Vagina (tissue), 2 donors: ENCODE data around the gene SLC22A14. TPM values are rescaled to one million over a fixed set of nuclear protein-coding genes. Genes with fewer than 3 reads are reported as not detected.
"Not testable (repeated sequence)": the region's sequence is repeated elsewhere in the genome, so short reads cannot be mapped to it uniquely, and the experiment has no call there.

Source experiments
- DNase-seq, 2 donors: peaks; one replicate each; pipeline ENCODE4 v3.0.0-alpha.2; 2017; ENCODE audit errors: extremely low spot score in 2 of 2
- H3K27ac ChIP-seq: fragments of 200-600 bp; sonication (generic); one replicate; pipeline ENCODE4 v1.5.1; 2019
- H3K27me3 ChIP-seq: fragments of 200-600 bp; sonication (generic); one replicate; pipeline ENCODE4 v1.5.1; 2019
- H3K36me3 ChIP-seq, 2 donors: fragments of 200-600 bp; sonication (generic); one replicate each; pipeline ENCODE4 v1.5.1; 2017 to 2019
- H3K4me1 ChIP-seq: fragments of 200-600 bp; sonication (generic); one replicate; pipeline ENCODE4 v1.5.1; 2019
- H3K4me3 ChIP-seq, 2 donors: fragments of 200-600 bp; sonication (generic); 1 replicate in 1 of 2; 2 replicates in 1 of 2; pipeline ENCODE4 v1.5.1; 2016 to 2019
- H3K9me3 ChIP-seq: fragments of 200-600 bp; sonication (generic); one replicate; pipeline ENCODE4 v1.5.1; 2019
- POLR2A ChIP-seq, 2 donors: fragments of 450-650 bp; IDR thresholded peaks; one replicate each; pipeline ENCODE4 v1.6.1; 2017; ENCODE audit warnings: antibody characterized with exemption in 2 of 2, mild to moderate bottlenecking in 2 of 2, moderate library complexity in 2 of 2
- POLR2AphosphoS5 ChIP-seq, 2 donors: sonication (generic); formaldehyde crosslinking; IDR thresholded peaks; one replicate each; pipeline ENCODE4 v1.9.0; 2017; ENCODE audit warnings: antibody characterized with exemption in 2 of 2, mild to moderate bottlenecking in 2 of 2, low read depth in 1 of 2; ENCODE audit not compliant: insufficient read depth in 1 of 2
- intact Hi-C: fragments of 100-400 bp; cut with DNase I; formaldehyde crosslinking; loops from one replicate; pipeline ENCODE4 v1.15.1; 2023
- total RNA-seq: library from RNA; depleted of rRNA; stranded (reverse); fragments of >200 nt; gene quantifications from one replicate; pipeline ENCODE4 v1.2.3, GENCODE V29; 2016
- TF ChIP-seq, protein P1 (sequence below), 3 experiments: fragments of 450-650 bp in 2 of 3; fragments of 200-600 bp in 1 of 3; sonication (generic) in 1 of 3; IDR thresholded peaks; one replicate each; pipeline ENCODE4 v1.5.1; 2017 to 2019; ENCODE audit warnings: antibody characterized with exemption in 3 of 3, mild to moderate bottlenecking in 2 of 3, moderate library complexity in 2 of 3

Gene SLC22A14
- total RNA-seq, 1 donor from 2014 or later, result 0.49 TPM

DNA sequence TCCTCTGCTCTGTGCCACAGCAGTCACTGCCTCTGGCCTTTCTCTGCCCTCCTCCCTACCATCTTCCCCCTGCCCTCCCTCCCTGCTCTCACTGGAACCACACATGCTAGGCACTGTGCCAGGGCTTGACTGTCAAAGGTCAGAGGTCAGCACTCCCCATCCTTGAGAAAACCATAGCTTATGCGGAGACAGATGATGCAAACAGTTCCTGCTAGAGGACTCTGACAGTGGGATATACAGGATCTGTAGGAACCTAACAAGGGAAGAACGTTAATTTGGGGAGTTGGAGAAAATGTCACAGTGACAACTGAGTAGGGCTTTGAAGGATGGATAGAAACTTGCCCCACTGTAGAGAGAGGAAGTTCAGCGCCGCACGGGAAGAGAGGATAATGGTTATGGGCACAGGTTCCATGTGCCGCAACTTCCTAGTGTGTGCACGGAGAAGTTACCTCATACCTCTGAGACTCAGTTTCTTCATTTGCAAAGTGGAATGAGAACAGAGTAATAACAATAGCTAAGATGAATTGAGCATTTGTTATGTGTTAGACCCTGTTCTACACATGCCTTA is 35.2 kb downstream of the SLC22A14 start:
- no peak for DNase-seq
- Histone ChIP-seq H3K36me3 (no peaks in the 10 kb centered on the region), H3K4me1 (no peaks in the 10 kb centered on the region), H3K4me3 (no peak overlapping the region), H3K9me3 (no peaks in the 10 kb centered on the region), H3K27ac (no peak overlapping the region), H3K27me3 (no peaks in the 10 kb centered on the region)
- intact Hi-C loops, result no loop called here
- no peak for TF ChIP-seq POLR2AphosphoS5 (IDR thresholded peaks at IDR 0.05; ENCODE audit: insufficient read depth in 1 of 2, low read depth in 1 of 2)
- TF ChIP-seq, protein P1, sequence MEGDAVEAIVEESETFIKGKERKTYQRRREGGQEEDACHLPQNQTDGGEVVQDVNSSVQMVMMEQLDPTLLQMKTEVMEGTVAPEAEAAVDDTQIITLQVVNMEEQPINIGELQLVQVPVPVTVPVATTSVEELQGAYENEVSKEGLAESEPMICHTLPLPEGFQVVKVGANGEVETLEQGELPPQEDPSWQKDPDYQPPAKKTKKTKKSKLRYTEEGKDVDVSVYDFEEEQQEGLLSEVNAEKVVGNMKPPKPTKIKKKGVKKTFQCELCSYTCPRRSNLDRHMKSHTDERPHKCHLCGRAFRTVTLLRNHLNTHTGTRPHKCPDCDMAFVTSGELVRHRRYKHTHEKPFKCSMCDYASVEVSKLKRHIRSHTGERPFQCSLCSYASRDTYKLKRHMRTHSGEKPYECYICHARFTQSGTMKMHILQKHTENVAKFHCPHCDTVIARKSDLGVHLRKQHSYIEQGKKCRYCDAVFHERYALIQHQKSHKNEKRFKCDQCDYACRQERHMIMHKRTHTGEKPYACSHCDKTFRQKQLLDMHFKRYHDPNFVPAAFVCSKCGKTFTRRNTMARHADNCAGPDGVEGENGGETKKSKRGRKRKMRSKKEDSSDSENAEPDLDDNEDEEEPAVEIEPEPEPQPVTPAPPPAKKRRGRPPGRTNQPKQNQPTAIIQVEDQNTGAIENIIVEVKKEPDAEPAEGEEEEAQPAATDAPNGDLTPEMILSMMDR (IDR thresholded peaks at IDR 0.05), result no peak
- TF ChIP-seq POLR2A (IDR thresholded peaks at IDR 0.05), result no peak

DNA sequence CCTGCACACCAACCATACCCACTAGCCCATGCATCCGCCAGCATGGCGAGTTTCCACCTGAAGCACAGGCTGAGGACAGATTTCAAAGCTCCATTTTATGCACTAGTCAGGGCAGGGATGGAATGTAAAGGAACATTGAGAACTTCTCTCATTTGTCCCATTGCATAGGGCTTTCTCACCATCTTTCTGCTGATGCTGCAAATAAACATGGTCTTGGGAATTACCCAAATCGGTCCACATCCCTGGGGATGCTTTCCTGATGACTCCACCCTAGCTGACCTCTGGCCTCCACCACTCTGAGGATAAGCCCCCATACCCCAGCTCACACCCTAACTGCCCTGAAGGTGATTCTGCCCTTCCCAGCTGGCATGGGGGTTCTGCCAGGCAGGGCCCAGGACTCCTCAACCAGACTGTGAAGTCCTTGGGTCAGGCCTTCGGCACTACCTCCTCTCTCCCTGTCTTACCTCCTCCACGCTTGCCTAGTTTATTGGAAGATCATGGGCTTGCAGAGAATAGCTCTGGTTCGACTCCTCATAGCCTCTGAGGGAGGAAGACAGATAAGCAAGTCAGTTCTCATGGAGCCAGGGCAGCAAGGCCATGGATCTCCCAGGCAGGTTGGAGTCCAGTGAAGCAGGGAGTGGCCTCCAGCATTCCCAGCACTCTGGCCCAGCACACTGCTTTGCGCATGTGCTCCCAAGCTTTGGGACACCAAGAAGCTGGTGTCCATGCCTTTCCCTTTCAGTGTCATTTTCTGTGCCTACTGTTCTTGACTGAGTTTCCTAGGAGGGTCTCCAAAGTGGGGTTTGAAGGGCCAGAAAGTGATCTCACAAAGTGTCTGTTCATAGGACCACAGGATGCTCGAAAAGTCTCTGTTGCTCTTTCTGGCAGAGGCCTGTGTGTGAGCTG is 36.9 kb downstream of the SLC22A14 start:
- intact Hi-C loops, result no loop called here
- Histone ChIP-seq H3K4me3 (no peak overlapping the region), H3K27me3 (no peaks in the 10 kb centered on the region), H3K27ac (no peak overlapping the region), H3K9me3 (no peaks in the 10 kb centered on the region), H3K36me3 (no peaks in the 10 kb centered on the region), H3K4me1 (no peaks in the 10 kb centered on the region)
- DNase-seq, result no peak
- TF ChIP-seq POLR2AphosphoS5 (IDR thresholded peaks at IDR 0.05; ENCODE audit: insufficient read depth in 1 of 2, low read depth in 1 of 2) (no peak), POLR2A (IDR thresholded peaks at IDR 0.05) (no peak)
- TF ChIP-seq, protein P1 (IDR thresholded peaks at IDR 0.05), result no peak

DNA sequence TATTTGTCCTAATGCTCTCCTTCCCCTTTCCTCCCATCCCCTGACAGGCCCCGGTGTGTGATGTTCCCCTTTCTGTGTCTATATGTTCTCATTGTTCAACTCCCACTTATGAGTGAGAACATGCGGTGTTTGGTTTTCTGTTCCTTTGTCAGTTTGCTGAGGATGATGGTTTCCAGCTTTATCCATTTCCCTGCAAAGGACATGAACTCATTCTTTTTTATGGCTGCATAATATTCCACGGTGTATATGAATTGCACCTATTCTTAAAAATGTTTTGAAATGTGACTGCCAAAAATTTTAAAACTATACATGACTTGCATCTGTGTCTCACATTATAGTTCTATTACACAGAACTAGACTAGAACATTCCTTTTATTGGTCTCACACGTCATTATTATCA is 38.5 kb downstream of the SLC22A14 start:
- H3K36me3 ChIP-seq, H3K4me3 ChIP-seq, H3K9me3 ChIP-seq, H3K27ac ChIP-seq, H3K4me1 ChIP-seq, intact Hi-C loops, H3K27me3 ChIP-seq, DNase-seq: not testable (repeated sequence)

DNA sequence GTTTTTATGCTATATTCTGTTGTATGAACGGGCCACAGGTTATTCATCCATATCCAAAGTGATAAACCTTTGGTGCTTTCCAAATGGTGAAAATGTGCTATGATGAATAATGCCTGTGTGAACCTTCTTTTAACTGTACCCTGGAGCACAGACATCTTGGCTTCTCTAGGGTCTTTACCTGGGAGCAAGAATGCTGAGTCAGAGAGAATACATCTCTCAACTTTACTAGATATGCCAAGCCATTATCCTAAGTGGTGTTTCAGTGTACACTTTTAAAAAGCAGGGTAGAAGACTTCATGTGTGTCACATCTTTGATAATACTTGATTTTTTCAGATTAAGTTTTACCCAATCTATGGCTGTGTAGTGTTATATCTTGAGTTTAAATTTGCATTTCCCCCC is 41.0 kb downstream of the SLC22A14 start:
- no peak overlapping the region for H3K27ac ChIP-seq
- DNase-seq, result no peak
- H3K4me3 ChIP-seq, result no peak overlapping the region
- TF ChIP-seq POLR2AphosphoS5 (IDR thresholded peaks at IDR 0.05; ENCODE audit: insufficient read depth in 1 of 2, low read depth in 1 of 2), result no peak
- TF ChIP-seq, protein P1 (IDR thresholded peaks at IDR 0.05), result no peak
- TF ChIP-seq POLR2A (IDR thresholded peaks at IDR 0.05), result no peak
- intact Hi-C loops, result no loop called here
- no peaks in the 10 kb centered on the region for H3K36me3 ChIP-seq
- H3K4me1 ChIP-seq, result no peaks in the 10 kb centered on the region
- no peaks in the 10 kb centered on the region for H3K9me3 ChIP-seq
- H3K27me3 ChIP-seq, result no peaks in the 10 kb centered on the region

DNA sequence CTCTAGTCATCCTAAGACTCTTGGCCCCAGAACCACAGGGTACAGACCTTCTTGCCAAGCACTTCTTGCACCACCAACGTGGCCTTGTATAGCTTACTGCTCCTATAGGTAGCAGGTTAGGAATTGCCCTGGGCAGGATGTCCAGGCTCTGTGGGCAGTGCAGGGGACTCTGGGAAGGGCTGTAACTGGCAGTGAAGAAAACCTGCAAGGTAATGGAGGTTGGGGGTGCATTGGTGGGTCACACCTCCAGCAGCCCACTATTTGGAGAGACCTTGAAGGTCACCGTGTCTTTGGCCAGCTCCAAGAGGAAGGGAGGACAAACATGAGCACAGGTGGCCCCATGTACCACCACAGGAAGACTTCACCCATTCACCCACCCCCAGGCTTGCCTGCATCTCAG is 43.2 kb downstream of the SLC22A14 start:
- Histone ChIP-seq H3K27me3 (no peaks in the 10 kb centered on the region), H3K4me3 (no peak overlapping the region), H3K27ac (no peak overlapping the region), H3K36me3 (no peaks in the 10 kb centered on the region), H3K9me3 (no peaks in the 10 kb centered on the region), H3K4me1 (no peaks in the 10 kb centered on the region)
- peak in 1 of 2 donors; percentile 76 for DNase-seq
- no peak for TF ChIP-seq POLR2A (IDR thresholded peaks at IDR 0.05)
- TF ChIP-seq, protein P1 (IDR thresholded peaks at IDR 0.05), result no peak
- TF ChIP-seq POLR2AphosphoS5 (IDR thresholded peaks at IDR 0.05; ENCODE audit: insufficient read depth in 1 of 2, low read depth in 1 of 2), result no peak
- intact Hi-C loops, result no loop called here
